HepG2 (cell line): ENCODE measurements around the gene SCFD1. TPM values are rescaled to one million over a fixed set of nuclear protein-coding genes. Genes with fewer than 3 reads are reported as not detected.
A peak's percentile ranks its signal among the peaks of the same experiment; 100 is the strongest.

Experiments used
- ATAC-seq: fragments of 200-7000 bp; cut with Tn5 transposase; 3 replicates; pipeline ENCODE4 v1.9.1; 2020; ENCODE audit warnings: mild to moderate bottlenecking, moderate library complexity
- BruUV-seq: library from RNA; stranded (reverse); fragments of 400-500 nt; replicated peaks from 2 replicates; lab custom pipeline; 2021; lab: Mats Ljungman, UMichigan
- CTCF ChIA-PET: fragments of 300-600 bp; formaldehyde crosslinking; extraction: SDS; loops from one replicate; lab custom pipeline; 2021; ENCODE audit warnings: low total read pairs, inconsistent platforms, low intra/inter-chr PET ratio; lab: Yijun Ruan, JAX
- POLR2A ChIA-PET: fragments of 350-600 bp; sonication (Branson Sonifier 250); formaldehyde crosslinking; loops from one replicate; lab custom pipeline; 2020; ENCODE audit warnings: antibody characterized with exemption, inconsistent platforms; lab: Yijun Ruan, JAX
- DNase-seq: peaks from one replicate; pipeline ENCODE4 v3.0.0-alpha.2; 2015; ENCODE audit warnings: low spot score
- FAIRE-seq: peaks from 3 replicates; lab custom pipeline; 2011; peaks lifted over from hg19 to GRCh38; lab: Jason Lieb, UNC
- H2AFZ ChIP-seq: one replicate; pipeline ENCODE4 v1.6.1; 2011; ENCODE audit warnings: low read length, inconsistent platforms
- H3K27ac ChIP-seq: fragments of 300-600 bp; 3 replicates; pipeline ENCODE4 v1.8.0; 2011; ENCODE audit warnings: mixed run types, mild to moderate bottlenecking, mixed read lengths, low read length, inconsistent platforms; ENCODE audit not compliant: insufficient read depth; ENCODE audit errors: extremely low read length
- H3K27me3 ChIP-seq, 2 experiments: fragments of 200-600 bp in 1 of 2; 2 replicates in 1 of 2; 3 replicates in 1 of 2; pipeline versions ENCODE4 v1.6.0 to v1.8.0; 2011; ENCODE audit warnings: low read length in 2 of 2, mild to moderate bottlenecking in 2 of 2, moderate library complexity in 2 of 2, inconsistent platforms in 1 of 2; ENCODE audit not compliant: insufficient read depth in 2 of 2, control insufficient read depth in 1 of 2
- H3K36me3 ChIP-seq, 2 experiments: fragments of 200-600 bp in 1 of 2; replicated peaks in 1 of 2; 2 replicates in 1 of 2; 3 replicates in 1 of 2; pipeline versions ENCODE4 v1.5.1 to v1.8.0; 2011; ENCODE audit warnings: low read length in 2 of 2, inconsistent platforms in 1 of 2; ENCODE audit not compliant: insufficient read depth in 2 of 2, control insufficient read depth in 1 of 2
- H3K4me1 ChIP-seq: 2 replicates; pipeline ENCODE4 v1.5.1; 2012; ENCODE audit warnings: low read length, inconsistent platforms; ENCODE audit not compliant: insufficient read depth
- H3K4me2 ChIP-seq: 2 replicates; pipeline ENCODE4 v1.6.0; 2011; ENCODE audit warnings: low read depth, low read length, inconsistent platforms
- H3K4me3 ChIP-seq, 3 experiments: fragments of 200-600 bp in 1 of 3; sonication (generic), shearing (Covaris generic) in 1 of 3; replicated peaks in 1 of 3; 2 replicates each; pipeline ENCODE4 v1.5.1; 2011 to 2016; ENCODE audit warnings: low read length in 3 of 3, inconsistent platforms in 2 of 3, low read depth in 2 of 3, mild to moderate bottlenecking in 2 of 3, control low read depth in 1 of 3, mixed read lengths in 1 of 3; ENCODE audit not compliant: insufficient read depth in 1 of 3
- H3K79me2 ChIP-seq: one replicate; pipeline ENCODE4 v1.6.1; 2011; ENCODE audit warnings: low read length, inconsistent platforms; ENCODE audit not compliant: insufficient read depth
- H3K9ac ChIP-seq: 2 replicates; pipeline ENCODE4 v1.6.0; 2011; ENCODE audit warnings: mild to moderate bottlenecking, low read depth, low read length, inconsistent platforms; ENCODE audit not compliant: insufficient read depth
- H3K9me3 ChIP-seq: 2 replicates; pipeline ENCODE4 v1.5.1; 2012; ENCODE audit warnings: mild to moderate bottlenecking, low read length
- H4K20me1 ChIP-seq: 2 replicates; pipeline ENCODE4 v1.6.0; 2011; ENCODE audit warnings: inconsistent platforms, mild to moderate bottlenecking, low read length, moderate library complexity; ENCODE audit not compliant: insufficient read depth
- ARHGAP35 ChIP-seq: sonication (generic); formaldehyde crosslinking; IDR thresholded peaks from 2 replicates; pipeline ENCODE4 v1.9.0; 2022; ENCODE audit warnings: mild to moderate bottlenecking, inconsistent platforms, moderate library complexity, missing genetic modification reagents, borderline replicate concordance
- MAFF ChIP-seq: IDR thresholded peaks from 2 replicates; pipeline ENCODE4 v1.6.1; 2011; ENCODE audit warnings: low read depth, low read length, improper control_type of control experiment
- MAFK ChIP-seq, 2 experiments: IDR thresholded peaks in 1 of 2; conservative IDR thresholded peaks in 1 of 2; 2 replicates each; pipeline ENCODE4 v1.6.1; 2011; ENCODE audit warnings: improper control_type of control experiment in 2 of 2, low read length in 2 of 2
- MLLT10 ChIP-seq: sonication (generic); formaldehyde crosslinking; IDR thresholded peaks from 2 replicates; pipeline ENCODE4 v1.4.0; 2020; ENCODE audit warnings: missing genetic modification reagents
- NR2F2 ChIP-seq: IDR thresholded peaks from 2 replicates; pipeline ENCODE4 v1.6.1; 2012; ENCODE audit warnings: low read depth, inconsistent platforms, borderline replicate concordance
- SAP130 ChIP-seq: IDR thresholded peaks from 2 replicates; pipeline ENCODE4 v1.6.1; 2016; ENCODE audit warnings: low read depth
- ZNF451 ChIP-seq: sonication (generic); formaldehyde crosslinking; IDR thresholded peaks from 2 replicates; pipeline ENCODE4 v1.5.0; 2020; ENCODE audit warnings: mild to moderate bottlenecking, missing genetic modification reagents
- ZNF577 ChIP-seq: sonication (generic); formaldehyde crosslinking; IDR thresholded peaks from 2 replicates; pipeline ENCODE4 v1.4.0; 2020; ENCODE audit warnings: mild to moderate bottlenecking, low read depth, missing genetic modification reagents, borderline replicate concordance
- ZNF792 ChIP-seq: IDR thresholded peaks from 2 replicates; pipeline ENCODE4 v1.6.1; 2016
- WGBS: methylation state at CpG from one replicate; pipeline ENCODE4 v1.1.6; 2017; ENCODE audit warnings: low lambda C conversion rate; 5-methylcytosine and 5-hydroxymethylcytosine counted together
- in situ Hi-C: cut with HindIII; loops from 2 replicates; pipeline ENCODE4 v1.10.0; 2017; ENCODE audit warnings: low pct_unique_long_range_greater_than_20kb; ENCODE audit not compliant: extremely low pct_ligation_motif_present
- intact Hi-C: fragments of 100-400 bp; cut with micrococcal nuclease; formaldehyde crosslinking; loops from one replicate; pipeline ENCODE4 v1.10.0; 2022; ENCODE audit not compliant: unreplicated experiment
- polyA plus RNA-seq, 8 experiments: library from polyadenylated mRNA; depleted of rRNA in 3 of 8; stranded (reverse) in 7 of 8; unstranded in 1 of 8; fragments of >200 nt; fragmentation: Illumina TruSeq in 4 of 8; extraction: Trizol in 4 of 8; gene quantifications; 2 replicates each; pipeline versions ENCODE4 v1.2.1 to v1.2.3, GENCODE V29; 2011 to 2016; ENCODE audit warnings: low read depth in 4 of 8, missing spikeins in 1 of 8, mixed read lengths in 1 of 8; ENCODE audit not compliant: insufficient read depth in 1 of 8
- total RNA-seq, 5 experiments: library from RNA; depleted of rRNA; stranded (reverse); fragments of >200 nt; fragmentation: Illumina TruSeq; extraction: Trizol; gene quantifications; 2 replicates each; pipeline ENCODE4 v1.2.3, GENCODE V29; 2016; ENCODE audit warnings: low read depth in 1 of 5

The SCFD1 gene
- total and polyA plus RNA-seq, 2 of the 13 experiments (the other 11 are each of a cell fraction or from before 2014, with no cell fraction given), result 235 to 256 TPM

GRCh38 chr14:30657606-30658163 is 35.6 kb downstream of the SCFD1 start (continued):
- no peak for TF ChIP-seq ZNF792
- TF ChIP-seq, all 625 proteins: peak for 4

GRCh38 chr14:30658645-30659044 is 36.5 kb downstream of the SCFD1 start:
- Histone ChIP-seq H3K36me3 (peaks cover 28 to 90% of the 10 kb centered on the region in 2 experiments), H3K4me3 (no peak overlapping the region), H3K27me3 (no peaks in the 10 kb centered on the region), H3K9me3 (no peaks in the 10 kb centered on the region), H3K79me2 (no peaks in the 10 kb centered on the region), H3K4me1 (peaks cover 10% of the 10 kb centered on the region; the same call in 1 of the 2 replicates), H3K4me2 (no peak overlapping the region), H3K27ac (no peak overlapping the region), H4K20me1 (peaks cover 12% of the 10 kb centered on the region), H2AFZ (no peak overlapping the region), H3K9ac (no peak overlapping the region)
- in situ Hi-C loops, result no loop called here
- FAIRE-seq, result no peak
- ATAC-seq, result no peak
- TF ChIP-seq MAFK (conservative IDR thresholded peaks at IDR 0.05 in 1 of 2, IDR thresholded peaks at IDR 0.05 in 1 of 2; ENCODE audit: low read length in 2 of 2), result peak; percentile 59 to 61; a peak in 3 of 4 replicates
- no peak for TF ChIP-seq ARHGAP35 (CRISPR knock-in tag)
- TF ChIP-seq ZNF577, result no peak
- 0 out of 2 replicates have a peak, but pooled peaks have one; percentile 50 for TF ChIP-seq MLLT10
- no peak for TF ChIP-seq NR2F2
- no peak for TF ChIP-seq SAP130
- no peak for TF ChIP-seq ZNF451 (CRISPR knock-in tag)
- TF ChIP-seq MAFF, result 0 out of 2 replicates have a peak, but pooled peaks have one; percentile 27
- CTCF ChIA-PET, result no interaction called here
- BruUV-seq, result no TSS peak
- DNase-seq, result no peak
- WGBS, result 96% methylated on average over 3 of the region's 3 CpGs
- POLR2A ChIA-PET, result no interaction called here
- intact Hi-C loops, result loop anchor here (5.0 kb wide), 1 partner anchor 34 kb away; no protein-coding TSS in a partner anchor
